ENCODE data around the gene FAM193B.
"Not testable (repeated sequence)": the region's sequence is repeated elsewhere in the genome, so short reads cannot be mapped to it uniquely, and the experiment has no call there.

FAM193B gene

DNA sequence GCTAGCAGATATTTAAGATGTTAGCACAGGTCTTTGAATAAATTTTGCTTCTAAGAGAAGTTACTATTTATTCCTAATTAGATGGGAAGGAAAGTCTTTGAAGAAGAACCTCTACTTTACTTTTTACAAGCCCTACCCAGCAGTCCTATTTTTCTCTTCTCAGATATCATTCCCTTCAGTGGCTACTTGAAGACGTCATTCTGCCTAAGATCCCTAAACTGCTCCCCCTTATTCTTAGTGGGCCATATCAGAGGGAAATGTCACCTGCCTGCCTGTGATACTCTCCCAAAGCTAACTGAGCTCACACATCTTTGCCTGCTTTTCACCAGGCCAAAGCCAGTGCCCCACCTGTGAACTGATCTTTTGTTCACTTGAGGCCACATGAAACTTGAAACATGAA, 21.1 kb upstream of the FAM193B start:
- no peak for DNase-seq

GRCh38 chr5:177569894-177570293, 15.5 kb upstream of the FAM193B start:
- DNase-seq: no peak

GRCh38 chr5:177568326-177568725, 14.0 kb upstream of the FAM193B start:
- no peak for DNase-seq

GRCh38 chr5:177565046-177565445, 10.7 kb upstream of the FAM193B start:
- DNase-seq: no peak

DNA sequence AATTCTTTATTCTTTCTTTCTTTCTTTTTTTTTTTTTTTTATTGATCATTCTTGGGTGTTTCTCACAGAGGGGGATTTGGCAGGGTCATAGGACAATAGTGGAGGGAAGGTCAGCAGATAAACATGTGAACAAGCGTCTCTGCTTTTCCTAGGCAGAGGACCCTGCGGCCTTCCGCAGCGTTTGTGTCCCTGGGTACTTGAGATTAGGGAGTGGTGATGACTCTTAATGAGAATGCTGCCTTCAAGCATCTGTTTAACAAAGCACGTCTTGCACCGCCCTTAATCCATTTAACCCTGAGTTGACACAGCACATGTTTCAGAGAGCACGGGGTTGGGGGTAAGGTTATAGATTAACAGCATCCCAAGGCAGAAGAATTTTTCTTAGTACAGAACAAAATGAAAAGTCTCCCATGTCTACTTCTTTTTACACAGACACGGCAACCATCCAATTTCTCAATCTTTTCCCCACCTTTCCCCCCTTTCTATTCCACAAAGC, 5.1 kb upstream of the FAM193B start:
- DNase-seq: not testable (repeated sequence)

- no peak for DNase-seq
These were observed 3.4 kb upstream of the FAM193B start for GRCh38 chr5:177557796-177558195.

- no peak for DNase-seq
These were observed 2.8 kb upstream of the FAM193B start for GRCh38 chr5:177557041-177557647.

DNA sequence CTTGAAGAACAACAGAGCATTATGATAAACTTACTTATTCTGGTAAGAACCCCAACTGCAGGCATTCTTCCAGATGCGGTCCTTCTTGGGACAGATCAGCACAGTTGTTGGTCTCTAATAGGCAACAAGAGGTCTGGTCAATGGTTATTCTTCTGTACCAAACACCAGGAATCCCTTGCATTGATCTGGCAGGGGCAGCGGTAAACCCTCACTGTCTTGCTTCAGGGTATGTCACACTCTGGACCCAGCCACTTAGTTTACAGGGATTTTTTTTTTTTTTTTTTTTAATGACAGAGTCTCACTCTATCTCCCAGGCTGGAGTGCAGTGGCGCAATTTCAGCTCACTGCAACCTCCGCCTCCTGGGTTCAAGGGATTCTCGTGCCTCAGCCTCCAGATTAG, 1.3 kb upstream of the FAM193B start:
- no peak for DNase-seq

GRCh38 chr5:177555228-177555627, 865 bp upstream of the FAM193B start:
- no peak for DNase-seq

DNA sequence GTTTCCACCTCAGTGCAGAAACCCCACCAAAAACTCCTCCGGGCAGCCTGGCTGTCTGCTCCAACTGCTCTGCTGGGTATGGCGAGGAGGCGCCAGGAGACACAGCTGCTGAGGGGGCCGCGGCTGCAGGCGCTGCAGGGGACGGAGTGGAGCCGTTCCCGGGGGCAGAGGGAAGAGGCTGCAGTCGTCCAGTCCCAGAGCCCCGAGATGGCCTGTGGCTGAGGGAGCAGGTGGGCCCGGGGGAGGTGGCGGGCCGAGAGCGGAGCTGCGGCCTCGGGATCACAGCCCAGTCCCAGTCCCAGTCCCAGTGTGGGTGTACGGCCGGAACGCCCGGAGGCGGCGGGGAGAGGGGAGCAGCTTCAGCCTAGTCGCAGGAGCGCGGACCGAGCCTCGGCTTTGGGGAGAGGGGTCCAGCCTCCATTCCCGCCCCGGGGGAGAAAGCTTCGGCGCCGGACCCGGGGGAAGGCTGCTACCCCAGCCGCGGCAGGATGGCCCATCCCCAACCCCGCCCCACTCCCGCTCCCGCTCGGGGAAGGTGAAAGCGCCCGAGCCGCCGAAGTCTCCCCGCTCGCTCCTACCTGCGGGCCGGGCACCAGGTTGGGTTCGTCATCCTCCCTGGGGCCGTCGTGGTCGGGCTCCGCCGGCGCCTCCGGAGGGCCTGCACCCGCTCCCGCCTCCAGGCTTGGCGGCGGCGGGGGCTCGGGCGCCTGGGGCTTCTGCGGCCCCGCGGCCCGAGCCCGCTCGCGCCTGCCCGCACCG, 513 bp downstream of the FAM193B start:
- DNase-seq: no peak

- peak; percentile 25 for DNase-seq
These were observed 1.4 kb downstream of the FAM193B start for GRCh38 chr5:177552839-177553455.

DNA sequence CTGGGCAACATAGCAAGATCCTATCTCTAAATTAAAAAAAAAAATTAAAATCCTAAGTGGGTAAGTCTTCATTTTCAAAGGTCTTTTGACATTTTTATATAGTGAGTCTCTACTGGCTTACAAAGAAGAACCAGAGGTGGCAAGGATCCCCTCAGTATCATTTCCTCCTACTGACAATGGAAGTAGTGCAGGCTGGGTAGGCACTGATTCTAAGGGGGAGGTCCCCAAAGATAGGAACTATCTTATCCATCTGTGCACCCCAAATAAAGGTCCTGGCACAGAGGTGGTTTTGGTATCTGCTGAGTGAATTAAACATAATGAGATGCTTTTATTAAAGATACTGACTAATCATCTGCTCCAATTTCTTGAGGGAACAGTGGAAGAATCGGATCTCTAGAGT, 4.2 kb downstream of the FAM193B start:
- DNase-seq: no peak

- no peak for DNase-seq
These were observed 5.9 kb downstream of the FAM193B start for GRCh38 chr5:177548495-177548894.

DNA sequence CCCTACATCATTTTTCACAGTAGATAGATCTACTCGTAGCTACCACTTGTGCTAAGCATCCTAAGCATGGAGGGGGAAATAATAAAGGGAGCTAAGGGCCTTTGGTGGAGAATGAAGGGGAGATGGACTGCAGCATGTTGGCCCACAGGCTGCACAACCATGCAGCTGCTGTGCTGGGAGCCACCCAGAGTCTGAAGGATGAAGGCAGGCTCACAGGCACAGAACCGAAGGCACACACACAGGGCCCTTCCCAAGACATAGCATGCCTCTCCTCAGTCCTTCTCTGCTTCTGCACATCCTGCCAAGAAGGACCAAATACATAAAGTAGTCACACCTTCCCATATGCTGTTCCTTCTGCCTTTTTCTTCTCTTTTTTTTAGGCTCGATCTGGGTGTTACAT, 6.6 kb downstream of the FAM193B start:
- no peak for DNase-seq

- peak; percentile 46 for DNase-seq
These were observed 8.1 kb downstream of the FAM193B start for GRCh38 chr5:177546258-177546741.

GRCh38 chr5:177545487-177546257, 8.7 kb downstream of the FAM193B start:
- no peak for DNase-seq

DNA sequence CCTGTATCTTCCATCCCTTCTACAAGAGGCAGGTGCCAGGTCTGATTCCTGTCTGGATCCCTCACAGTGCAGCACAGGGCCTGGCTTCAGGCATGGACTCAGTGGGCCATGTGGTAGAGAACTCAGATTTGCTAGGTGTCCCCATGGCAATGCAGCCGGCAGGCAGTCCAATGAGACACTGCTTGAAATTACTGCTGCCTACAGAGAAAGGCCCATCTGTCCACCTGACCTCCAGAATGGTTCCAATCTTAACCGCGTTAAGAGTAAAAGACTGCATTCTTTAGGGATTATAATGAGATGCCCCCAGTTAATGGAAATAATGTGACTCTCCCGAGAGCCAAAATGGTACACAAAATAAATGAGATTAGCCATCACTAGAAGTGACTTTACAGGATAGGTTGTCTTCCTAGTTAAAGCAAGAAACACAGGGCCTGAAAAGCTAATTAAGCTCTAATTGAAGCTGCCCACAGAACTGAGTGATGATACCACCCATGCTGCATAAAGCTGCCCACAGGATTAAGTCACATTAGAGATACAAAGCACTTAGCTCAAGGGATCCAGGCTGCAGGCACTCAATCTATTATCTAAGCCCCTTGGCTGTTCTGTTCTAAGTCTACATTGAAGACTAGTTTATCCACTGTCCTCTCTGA, 11.4 kb downstream of the FAM193B start:
- peak; percentile 98 for DNase-seq

DNA sequence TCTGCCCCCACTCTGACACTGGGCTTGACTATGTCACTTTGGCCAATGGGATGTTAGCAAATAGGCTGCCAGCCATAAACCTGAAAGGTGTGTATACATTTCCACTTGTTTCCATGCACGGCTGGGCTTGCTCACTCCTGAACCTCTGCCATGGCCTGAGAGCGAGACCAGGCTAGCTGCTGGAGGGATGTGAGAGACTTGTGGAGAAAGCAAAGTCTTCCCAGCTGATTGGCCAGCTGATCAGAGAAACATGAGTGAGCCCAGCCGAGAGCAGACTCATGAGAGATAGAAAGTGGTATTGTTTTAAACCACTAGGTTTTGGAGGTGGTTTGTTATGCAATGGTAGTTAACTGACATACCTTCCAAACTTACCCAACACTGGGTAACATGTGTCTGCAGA, 13.9 kb downstream of the FAM193B start:
- DNase-seq: no peak

DNA sequence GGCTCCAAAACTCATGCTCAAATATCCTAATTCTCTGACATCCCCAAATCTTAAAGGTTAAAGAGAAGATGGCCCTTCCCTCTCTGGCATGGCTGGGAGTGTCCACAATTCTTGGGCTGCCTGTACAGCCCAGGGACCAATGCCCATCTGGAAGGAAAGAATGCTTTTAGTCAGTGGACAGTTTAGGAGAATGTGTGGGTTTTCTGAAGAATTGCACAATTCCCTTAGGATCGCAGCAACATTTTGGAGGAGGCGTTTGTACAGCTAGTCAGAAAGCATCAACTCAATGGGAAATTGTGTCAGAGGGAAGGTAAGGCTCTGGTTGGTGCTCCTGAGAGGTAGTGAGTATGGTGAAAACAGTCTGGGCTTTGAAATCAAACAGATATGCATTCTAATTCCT, 15.0 kb downstream of the FAM193B start:
- no peak for DNase-seq

DNA sequence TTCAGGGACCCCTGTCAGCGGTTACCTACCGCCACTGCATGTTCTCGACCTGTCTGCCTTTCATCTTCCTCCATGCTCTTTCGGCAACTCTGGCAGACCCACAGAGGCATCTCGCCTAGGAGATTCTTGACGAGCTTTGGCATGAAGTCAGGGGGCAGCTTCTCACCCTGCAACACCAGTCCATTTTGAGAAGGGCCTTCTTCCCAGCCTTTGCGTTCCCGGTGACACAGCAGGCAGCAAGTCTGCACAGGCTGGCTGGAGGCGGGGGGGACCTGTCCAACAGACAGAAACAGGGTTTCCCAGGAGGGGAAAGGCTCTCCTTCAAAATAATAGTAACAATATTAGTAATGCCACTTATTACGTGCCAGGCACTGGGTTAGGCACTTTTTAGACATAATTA, 15.5 kb downstream of the FAM193B start:
- no peak for DNase-seq

- DNase-seq: no peak
These were observed 16.7 kb downstream of the FAM193B start for GRCh38 chr5:177537389-177538361.

Measured in NCI-H82 (cell line).